Measurements from ENCODE around the gene TAGLN.

TAGLN gene

GRCh38 chr11:117169736-117170135 lies 29.4 kb upstream of the TAGLN start:
- no peak for TF ChIP-seq CTCF (conservative IDR thresholded peaks at IDR 0.05; ENCODE audit: low read length)
- DNase-seq (ENCODE audit: low read depth): no peak
- H3K4me3 ChIP-seq (ENCODE audit: low read length): no peak overlapping the region

DNA sequence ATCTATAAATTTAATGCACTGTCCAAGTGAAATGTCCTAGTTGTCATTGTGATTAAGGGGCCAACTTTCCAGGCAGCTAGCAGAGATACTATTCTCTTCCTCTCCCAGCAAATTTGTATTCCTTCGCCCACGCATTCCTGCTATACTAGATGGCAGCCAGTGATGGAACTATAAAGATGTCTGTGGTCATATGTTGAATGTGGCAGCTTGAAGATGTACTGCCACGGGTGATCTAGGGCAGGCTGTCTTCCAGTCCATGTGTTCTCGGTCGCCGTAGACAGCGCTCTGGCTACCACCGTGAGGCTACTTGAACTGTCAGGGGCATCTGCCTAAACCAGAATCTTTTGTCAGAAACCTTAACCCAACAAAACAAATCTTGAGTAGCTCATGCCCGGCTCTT lies 29.0 kb upstream of the TAGLN start:
- no peak for TF ChIP-seq CTCF (conservative IDR thresholded peaks at IDR 0.05; ENCODE audit: low read length)
- H3K4me3 ChIP-seq (ENCODE audit: low read length): no peak overlapping the region
- no peak for DNase-seq (ENCODE audit: low read depth)

GRCh38 chr11:117171007-117171403 lies 28.2 kb upstream of the TAGLN start:
- no peak for DNase-seq (ENCODE audit: low read depth)
- H3K4me3 ChIP-seq (ENCODE audit: low read length): no peak overlapping the region
- no peak for TF ChIP-seq CTCF (conservative IDR thresholded peaks at IDR 0.05; ENCODE audit: low read length)

DNA sequence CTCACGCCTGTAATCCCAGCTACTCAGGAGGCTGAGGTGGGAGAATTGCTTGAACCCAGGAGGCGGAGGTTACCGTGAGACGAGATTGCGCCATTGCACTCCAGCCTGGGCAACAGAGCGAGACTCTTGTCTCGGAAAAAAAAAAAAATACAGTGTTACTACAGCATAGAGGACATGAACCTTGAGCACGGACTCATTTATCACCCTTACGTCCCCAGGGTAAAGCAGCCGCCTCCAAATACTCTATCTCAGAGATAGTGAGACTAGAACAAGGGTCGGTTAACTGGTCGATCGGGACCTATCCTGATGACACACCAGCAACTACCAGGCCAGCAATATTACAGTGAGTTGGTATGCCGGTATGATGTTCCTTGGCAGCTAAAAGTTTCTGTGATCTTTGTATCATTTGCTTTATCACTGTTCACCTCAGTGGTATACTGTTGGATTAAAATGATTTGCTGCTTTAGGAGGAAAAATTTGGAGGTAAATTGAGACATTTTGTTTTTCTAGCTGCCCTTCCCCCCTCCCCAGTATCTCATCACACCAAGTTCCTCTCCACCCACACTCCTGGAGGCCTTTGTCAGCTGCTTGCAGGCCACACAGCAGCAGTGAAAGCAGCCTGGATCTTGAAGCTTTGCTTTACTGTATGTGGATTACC lies 27.6 kb upstream of the TAGLN start:
- no peak overlapping the region for H3K4me3 ChIP-seq (ENCODE audit: low read length)
- TF ChIP-seq CTCF (conservative IDR thresholded peaks at IDR 0.05; ENCODE audit: low read length): no peak
- no peak for DNase-seq (ENCODE audit: low read depth)

DNA sequence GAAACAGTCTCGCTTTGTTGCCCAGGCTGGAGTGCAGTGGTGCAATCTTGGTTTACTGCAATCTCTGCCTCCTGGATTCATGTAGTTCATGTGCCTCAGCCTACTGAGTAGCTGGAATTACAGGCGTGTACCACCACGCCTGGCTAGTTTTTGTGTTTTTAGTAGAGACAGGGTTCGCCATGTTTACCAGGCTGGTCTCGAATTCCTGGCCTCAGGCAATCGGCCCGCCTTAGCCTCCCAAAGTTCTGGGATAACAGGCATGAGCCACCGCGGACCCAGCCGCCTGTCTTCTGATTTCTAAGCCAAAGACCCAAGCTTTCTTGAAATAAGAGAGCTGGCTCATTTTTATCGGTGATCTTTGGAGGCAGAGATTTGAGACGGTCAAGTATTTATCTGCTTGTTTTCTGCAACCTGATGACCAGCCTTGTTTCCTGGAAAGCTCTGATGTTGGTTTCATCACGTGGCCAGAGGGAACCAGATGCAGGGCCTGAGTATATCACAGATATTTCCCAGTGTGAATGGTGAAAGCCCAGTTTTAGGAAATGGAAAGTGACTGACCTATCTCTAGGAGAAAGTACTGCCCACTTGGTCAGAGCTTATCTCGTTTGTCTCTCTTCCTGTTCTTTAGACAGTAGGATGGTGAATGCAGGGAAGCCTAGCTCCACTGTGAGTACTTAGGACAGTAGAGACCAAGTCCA lies 26.3 kb upstream of the TAGLN start:
- TF ChIP-seq CTCF (conservative IDR thresholded peaks at IDR 0.05; ENCODE audit: low read length): no peak
- no peak overlapping the region for H3K4me3 ChIP-seq (ENCODE audit: low read length)
- DNase-seq (ENCODE audit: low read depth): no peak

- no peak for TF ChIP-seq CTCF (conservative IDR thresholded peaks at IDR 0.05; ENCODE audit: low read length)
- DNase-seq (ENCODE audit: low read depth): no peak
- no peak overlapping the region for H3K4me3 ChIP-seq (ENCODE audit: low read length)
Observed at GRCh38 chr11:117175104-117175503, 24.1 kb upstream of the TAGLN start.

- TF ChIP-seq CTCF (conservative IDR thresholded peaks at IDR 0.05; ENCODE audit: low read length): no peak
Observed at GRCh38 chr11:117175781-117176180, 23.4 kb upstream of the TAGLN start.

More at GRCh38 chr11:117175781-117176180, 23.4 kb upstream of the TAGLN start:
- no peak overlapping the region for H3K4me3 ChIP-seq (ENCODE audit: low read length)
- DNase-seq (ENCODE audit: low read depth): no peak

Data from AG10803 (cell line).